Effector memory CD4-positive, alpha-beta T cell (primary cell): ENCODE measurements around the gene RNF144A.

Source experiments
- DNase-seq, 3 donors: peaks; one replicate each; pipeline ENCODE4 v3.0.0-alpha.2; 2020
- H3K27ac ChIP-seq: 2 replicates; pipeline ENCODE4 v1.7.0; 2013; ENCODE audit warnings: mild to moderate bottlenecking, low read length, moderate library complexity; ENCODE audit not compliant: insufficient read depth, poor library complexity, severe bottlenecking
- H3K27me3 ChIP-seq: replicated peaks from 2 replicates; pipeline ENCODE4 v1.7.0; 2013; ENCODE audit warnings: mild to moderate bottlenecking, low read length; ENCODE audit not compliant: insufficient read depth, control insufficient read depth, poor library complexity, severe bottlenecking
- H3K36me3 ChIP-seq: 2 replicates; pipeline ENCODE4 v1.7.0; 2013; ENCODE audit warnings: mild to moderate bottlenecking, low read length, moderate library complexity; ENCODE audit not compliant: control insufficient read depth, insufficient read depth
- H3K4me1 ChIP-seq: 2 replicates; pipeline ENCODE4 v1.7.0; 2013; ENCODE audit warnings: low read length, mild to moderate bottlenecking; ENCODE audit not compliant: control insufficient read depth, insufficient read depth, poor library complexity, severe bottlenecking
- H3K4me3 ChIP-seq: 2 replicates; pipeline ENCODE4 v1.7.0; 2013; ENCODE audit warnings: low read length, low read depth, mild to moderate bottlenecking; ENCODE audit not compliant: insufficient read depth, poor library complexity, severe bottlenecking
- H3K9me3 ChIP-seq: 2 replicates; pipeline ENCODE4 v1.7.0; 2013; ENCODE audit warnings: mild to moderate bottlenecking, low read length, moderate library complexity; ENCODE audit not compliant: control insufficient read depth

RNF144A gene

GRCh38 chr2:6906165-6906741 is 11.0 kb upstream of the RNF144A start:
- H3K4me1 ChIP-seq = peaks cover 32% of the 10 kb centered on the region

GRCh38 chr2:6908291-6908690 is 8.9 kb upstream of the RNF144A start:
- Histone ChIP-seq H3K27me3 (no peaks in the 10 kb centered on the region), H3K27ac (no peak overlapping the region), H3K9me3 (no peaks in the 10 kb centered on the region), H3K4me1 (peaks cover 51% of the 10 kb centered on the region), H3K4me3 (no peak overlapping the region), H3K36me3 (no peaks in the 10 kb centered on the region)
- DNase-seq = no peak

More at GRCh38 chr2:6906165-6906741, 11.0 kb upstream of the RNF144A start:
- Histone ChIP-seq H3K27ac (no peak overlapping the region), H3K9me3 (no peaks in the 10 kb centered on the region), H3K36me3 (no peaks in the 10 kb centered on the region), H3K4me3 (no peak overlapping the region), H3K27me3 (no peaks in the 10 kb centered on the region)
- DNase-seq = no peak

- no peaks in the 10 kb centered on the region for H3K9me3 ChIP-seq
- H3K4me3 ChIP-seq = no peak overlapping the region
- peaks cover 59% of the 10 kb centered on the region for H3K4me1 ChIP-seq
- H3K27me3 ChIP-seq = no peaks in the 10 kb centered on the region
- peak in 1 of 3 donors; percentile 25 for DNase-seq
- H3K36me3 ChIP-seq = no peaks in the 10 kb centered on the region
- peak overlapping the region; percentile 62 for H3K27ac ChIP-seq
Observed at GRCh38 chr2:6909431-6910385, 7.5 kb upstream of the RNF144A start.

GRCh38 chr2:6911721-6912120 is 5.5 kb upstream of the RNF144A start:
- no peaks in the 10 kb centered on the region for H3K9me3 ChIP-seq
- H3K27me3 ChIP-seq = no peaks in the 10 kb centered on the region
- DNase-seq = no peak
- no peak overlapping the region for H3K27ac ChIP-seq
- H3K36me3 ChIP-seq = no peaks in the 10 kb centered on the region
- no peak overlapping the region for H3K4me3 ChIP-seq
- H3K4me1 ChIP-seq = peaks cover 53% of the 10 kb centered on the region

- H3K27ac ChIP-seq = peak overlapping the region; percentile 56
- H3K4me3 ChIP-seq = peak overlapping the region; percentile 41
Observed at GRCh38 chr2:6913415-6914157, 3.6 kb upstream of the RNF144A start.

GRCh38 chr2:6914828-6915227 is 2.4 kb upstream of the RNF144A start:
- no peaks in the 10 kb centered on the region for H3K9me3 ChIP-seq
- H3K36me3 ChIP-seq = no peaks in the 10 kb centered on the region
- H3K27me3 ChIP-seq = no peaks in the 10 kb centered on the region
- no peak overlapping the region for H3K4me3 ChIP-seq
- no peak overlapping the region for H3K27ac ChIP-seq
- peaks cover 47% of the 10 kb centered on the region for H3K4me1 ChIP-seq
- no peak for DNase-seq

More at GRCh38 chr2:6913415-6914157, 3.6 kb upstream of the RNF144A start:
- Histone ChIP-seq H3K27me3 (no peaks in the 10 kb centered on the region), H3K9me3 (no peaks in the 10 kb centered on the region), H3K36me3 (no peaks in the 10 kb centered on the region), H3K4me1 (peaks cover 57% of the 10 kb centered on the region)
- DNase-seq = peak in 1 of 3 donors; percentile 25

GRCh38 chr2:6915399-6915798 is 1.8 kb upstream of the RNF144A start:
- H3K4me1 ChIP-seq = peaks cover 41% of the 10 kb centered on the region
- no peak overlapping the region for H3K4me3 ChIP-seq
- no peaks in the 10 kb centered on the region for H3K36me3 ChIP-seq
- no peak for DNase-seq
- no peak overlapping the region for H3K27ac ChIP-seq
- H3K9me3 ChIP-seq = no peaks in the 10 kb centered on the region
- no peaks in the 10 kb centered on the region for H3K27me3 ChIP-seq

- H3K27me3 ChIP-seq = no peaks in the 10 kb centered on the region
- DNase-seq = no peak
- peaks cover 34% of the 10 kb centered on the region for H3K4me1 ChIP-seq
- no peaks in the 10 kb centered on the region for H3K36me3 ChIP-seq
- no peak overlapping the region for H3K27ac ChIP-seq
- H3K4me3 ChIP-seq = no peak overlapping the region
- no peaks in the 10 kb centered on the region for H3K9me3 ChIP-seq
Observed at GRCh38 chr2:6916224-6916623, 988 bp upstream of the RNF144A start.

GRCh38 chr2:6916736-6917070 is 509 bp upstream of the RNF144A start:
- DNase-seq = no peak
- no peaks in the 10 kb centered on the region for H3K36me3 ChIP-seq
- H3K4me3 ChIP-seq = no peak overlapping the region
- H3K27ac ChIP-seq = peak overlapping the region; percentile 28
- no peaks in the 10 kb centered on the region for H3K9me3 ChIP-seq
- H3K4me1 ChIP-seq = peaks cover 34% of the 10 kb centered on the region
- H3K27me3 ChIP-seq = no peaks in the 10 kb centered on the region
